Calu3 (cell line): Measurements from ENCODE around the gene KRT73. TPM values are rescaled to one million over a fixed set of nuclear protein-coding genes. Genes with fewer than 3 reads are reported as not detected.

Experiments used
- BruUV-seq: library from RNA; stranded (reverse); fragments of 400-500 nt; replicated peaks from 2 replicates; lab custom pipeline; 2021; lab: Mats Ljungman, UMichigan
- CTCF ChIA-PET: fragments of 300-600 bp; sonication (Branson Sonifier 250); formaldehyde crosslinking; loops from one replicate; lab custom pipeline; 2022; ENCODE audit warnings: antibody characterized with exemption; lab: Charles Lee
- DNase-seq: peaks from one replicate; pipeline ENCODE4 v3.0.0; 2022
- H3K27ac Mint-ChIP-seq: one replicate; pipeline ENCODE4 v1.8.0; 2022; ENCODE audit warnings: mixed read lengths; ENCODE audit not compliant: unreplicated experiment
- H3K27me3 Mint-ChIP-seq: one replicate; pipeline ENCODE4 v1.8.0; 2022; ENCODE audit warnings: mixed read lengths; ENCODE audit not compliant: unreplicated experiment
- H3K36me3 Mint-ChIP-seq: one replicate; pipeline ENCODE4 v1.8.0; 2022; ENCODE audit warnings: mild to moderate bottlenecking, moderate library complexity, mixed read lengths; ENCODE audit not compliant: insufficient read depth, unreplicated experiment
- H3K4me1 Mint-ChIP-seq: one replicate; pipeline ENCODE4 v1.8.0; 2022; ENCODE audit warnings: mild to moderate bottlenecking, low read depth, mixed read lengths; ENCODE audit not compliant: unreplicated experiment
- H3K4me3 Mint-ChIP-seq: one replicate; pipeline ENCODE4 v1.8.0; 2022; ENCODE audit warnings: mild to moderate bottlenecking, low read depth, moderate library complexity, mixed read lengths; ENCODE audit not compliant: unreplicated experiment
- H3K9me3 Mint-ChIP-seq: one replicate; pipeline ENCODE4 v1.8.0; 2022; ENCODE audit warnings: low read depth, mixed read lengths; ENCODE audit not compliant: unreplicated experiment
- CTCF ChIP-seq: fragments of 200-600 bp; IDR thresholded peaks from one replicate; pipeline ENCODE4 v1.8.0; 2022; ENCODE audit warnings: antibody characterized with exemption; ENCODE audit not compliant: unreplicated experiment
- intact Hi-C: fragments of 100-400 bp; cut with micrococcal nuclease; formaldehyde crosslinking; loops from one replicate; pipeline ENCODE4 v1.10.0; 2022; ENCODE audit not compliant: unreplicated experiment
- total RNA-seq: library from RNA; stranded (reverse); gene quantifications from 2 replicates; pipeline ENCODE4 v1.2.3, GENCODE V29; 2022

The KRT73 gene
- total RNA-seq, 1 experiment from 2014 or later, result not detected

DNA sequence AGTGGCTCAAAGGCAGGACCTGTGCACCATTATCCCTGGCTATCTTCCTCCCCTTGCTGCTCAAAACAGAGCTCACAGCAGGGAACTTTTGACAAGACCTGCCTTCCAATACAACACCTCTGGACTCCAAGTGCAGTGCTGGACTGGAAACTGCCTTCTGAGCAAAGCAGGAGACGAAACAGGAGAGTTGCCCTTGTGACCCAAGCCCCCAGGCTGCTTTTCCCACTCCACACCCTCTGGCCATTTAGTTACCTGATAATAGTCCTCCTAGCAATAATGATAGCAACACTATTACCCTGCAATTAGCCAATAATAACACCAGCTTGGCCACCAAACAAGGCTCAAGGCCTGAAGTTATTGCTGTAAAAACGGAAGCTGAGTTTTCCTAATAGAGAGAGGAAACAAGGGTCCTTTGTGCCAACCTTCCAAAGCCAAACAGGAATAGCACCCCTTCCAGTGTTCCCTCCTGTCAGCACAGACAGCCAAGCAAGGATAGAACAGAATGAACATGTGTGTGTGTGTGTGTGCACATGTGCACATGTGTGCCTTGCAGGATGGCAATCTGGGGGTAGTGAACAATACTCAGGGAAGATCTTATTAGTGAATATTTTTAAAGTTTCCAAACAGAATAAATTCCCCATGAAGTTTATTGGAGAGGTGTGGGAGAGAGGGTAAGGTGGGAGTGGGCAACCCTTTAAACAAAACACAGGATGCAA, 9.2 kb upstream of the KRT73 start:
- intact Hi-C loops, result no loop called here
- BruUV-seq, result no TSS peak
- Mint-ChIP-seq H3K27me3 (peaks cover 91% of the 10 kb centered on the region), H3K4me3 (no peak overlapping the region), H3K27ac (no peak overlapping the region), H3K9me3 (no peaks in the 10 kb centered on the region), H3K4me1 (no peaks in the 10 kb centered on the region), H3K36me3 (no peaks in the 10 kb centered on the region)
- DNase-seq, result no peak
- CTCF ChIA-PET, result no interaction called here
- no peak for TF ChIP-seq CTCF

DNA sequence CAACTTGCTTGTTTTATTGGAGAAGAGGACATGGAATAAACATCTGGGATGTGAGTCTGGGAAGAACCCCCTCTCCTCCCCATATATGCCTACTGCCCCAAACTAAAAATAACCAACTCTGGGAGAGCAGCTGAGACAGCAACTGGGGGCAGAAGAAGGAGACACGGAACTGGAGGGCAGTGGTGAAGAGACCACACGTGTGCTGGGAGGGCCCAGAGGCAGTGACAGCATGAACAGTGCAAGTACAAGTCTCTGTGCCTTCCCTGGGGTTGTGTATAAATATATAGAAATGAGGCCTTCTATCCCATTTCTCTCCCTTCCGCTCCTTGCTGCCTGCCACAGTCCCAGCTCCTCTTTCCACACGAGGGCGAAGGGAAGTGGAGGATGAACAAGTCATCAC, 4.0 kb upstream of the KRT73 start:
- DNase-seq, result no peak
- no TSS peak for BruUV-seq
- no peaks in the 10 kb centered on the region for H3K9me3 Mint-ChIP-seq
- TF ChIP-seq CTCF, result no peak
- H3K27me3 Mint-ChIP-seq, result peaks cover 91% of the 10 kb centered on the region
- no peaks in the 10 kb centered on the region for H3K4me1 Mint-ChIP-seq
- intact Hi-C loops, result no loop called here
- H3K36me3 Mint-ChIP-seq, result no peaks in the 10 kb centered on the region
- CTCF ChIA-PET, result interaction anchor here (0.6 kb wide), 1 partner anchor 571 kb away, joined by 5 read pairs; the partner anchor contains the start of gene NR4A1
- H3K4me3 Mint-ChIP-seq, result no peak overlapping the region
- H3K27ac Mint-ChIP-seq, result no peak overlapping the region

DNA sequence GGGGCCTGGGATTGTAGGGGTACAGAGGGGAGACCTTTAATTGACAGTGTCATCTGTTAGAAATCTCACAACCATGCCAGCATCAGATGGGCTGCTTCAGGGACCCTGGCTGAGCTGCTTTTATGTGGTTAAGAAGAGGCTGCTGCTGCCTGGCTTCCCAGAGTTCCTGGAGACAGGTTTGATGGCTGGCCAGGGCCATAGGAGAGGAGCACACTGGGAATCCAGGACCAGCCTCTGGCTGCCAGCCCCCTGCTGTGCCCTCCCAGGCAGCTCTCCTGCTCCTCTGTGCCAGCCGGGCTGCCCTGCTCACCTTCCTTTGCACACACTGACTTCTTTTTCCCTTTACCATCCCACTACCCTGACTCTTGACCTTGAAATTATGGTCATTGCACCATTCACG, 507 bp upstream of the KRT73 start:
- Mint-ChIP-seq H3K27ac (no peak overlapping the region), H3K4me1 (no peaks in the 10 kb centered on the region), H3K27me3 (peaks cover 96% of the 10 kb centered on the region), H3K4me3 (no peak overlapping the region), H3K36me3 (no peaks in the 10 kb centered on the region), H3K9me3 (no peaks in the 10 kb centered on the region)
- CTCF ChIA-PET, result no interaction called here
- DNase-seq, result no peak
- BruUV-seq, result no TSS peak
- no peak for TF ChIP-seq CTCF
- intact Hi-C loops, result no loop called here

DNA sequence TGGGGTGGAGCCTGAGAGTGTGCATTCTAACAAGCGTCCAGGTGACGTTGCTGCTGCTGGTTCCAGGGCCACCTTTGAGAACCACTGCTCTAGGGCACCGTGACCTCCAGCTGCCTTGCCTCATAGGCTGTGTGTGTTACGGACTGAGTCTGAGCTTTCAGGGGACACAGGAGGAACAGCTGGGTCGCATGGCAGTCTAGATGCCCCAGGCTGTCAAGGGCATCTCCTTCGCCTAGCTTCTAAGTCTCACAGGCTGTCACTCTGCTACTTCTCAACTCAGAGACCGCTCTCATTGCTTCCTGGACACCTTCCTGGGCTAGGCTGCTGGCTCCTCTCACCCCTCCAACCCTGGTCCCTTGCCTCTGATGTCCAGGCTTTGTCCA, 965 bp downstream of the KRT73 start:
- no peak overlapping the region for H3K27ac Mint-ChIP-seq
- intact Hi-C loops, result no loop called here
- no peaks in the 10 kb centered on the region for H3K4me1 Mint-ChIP-seq
- H3K4me3 Mint-ChIP-seq, result no peak overlapping the region
- H3K27me3 Mint-ChIP-seq, result peaks cover 100% of the 10 kb centered on the region
- no peak for TF ChIP-seq CTCF
- DNase-seq, result no peak
- no peaks in the 10 kb centered on the region for H3K9me3 Mint-ChIP-seq
- BruUV-seq, result no TSS peak
- CTCF ChIA-PET, result no interaction called here
- H3K36me3 Mint-ChIP-seq, result no peaks in the 10 kb centered on the region
